ENCODE measurements around the gene CCDC81.

The CCDC81 gene

DNA sequence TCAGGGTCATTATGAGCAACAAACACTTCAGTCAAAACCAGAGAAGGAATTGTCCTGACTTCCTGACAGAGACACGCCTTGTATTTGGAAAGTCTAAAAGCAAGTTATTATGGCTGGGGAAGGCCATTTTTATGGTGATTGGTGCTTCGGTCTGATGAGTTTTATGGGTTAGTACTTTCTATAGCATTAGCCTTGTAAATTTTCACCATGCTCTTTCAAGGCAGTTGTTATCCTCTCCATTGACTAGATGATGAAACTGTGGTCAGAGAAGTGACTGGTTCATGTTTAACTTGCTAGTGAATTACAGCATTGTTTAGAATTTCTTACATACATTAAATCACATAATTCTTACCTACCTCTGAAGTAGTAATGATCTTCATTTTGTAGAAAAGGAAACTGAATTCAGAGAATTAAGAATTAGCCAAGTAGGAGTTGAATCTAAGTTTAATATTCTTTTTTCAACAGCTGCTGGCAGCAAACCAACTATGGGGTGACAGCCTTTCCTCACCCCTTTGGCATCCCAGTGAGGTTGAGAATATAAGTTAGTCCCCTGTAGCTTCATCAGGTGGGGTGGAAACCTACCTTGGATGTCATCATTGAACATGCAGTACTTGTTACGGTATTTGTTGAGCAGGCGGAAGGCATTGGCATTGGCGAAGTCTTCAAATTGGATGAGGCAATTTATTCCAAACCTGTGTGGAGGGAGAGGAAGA, 90.0 kb downstream of the CCDC81 start:
- DNase-seq (ENCODE audit: low read depth), result no peak

DNA sequence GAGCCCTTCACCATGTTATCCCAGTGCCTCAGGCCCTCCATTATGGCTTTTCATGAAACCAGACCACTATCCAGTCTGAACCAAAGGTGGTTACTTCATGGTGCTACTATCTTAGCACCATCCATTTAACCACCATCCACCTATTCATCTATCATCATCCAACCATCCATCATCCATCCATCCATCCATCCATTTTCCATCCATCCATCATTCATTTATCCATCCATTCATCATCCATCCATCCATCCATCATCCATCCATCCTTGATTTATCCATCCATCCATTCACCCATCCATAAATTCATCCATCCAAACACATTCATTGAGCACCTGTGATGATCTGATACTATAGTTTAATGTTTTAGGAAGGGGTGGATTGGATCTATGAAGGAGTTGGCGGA, 93.5 kb downstream of the CCDC81 start:
- DNase-seq (ENCODE audit: low read depth), result no peak

DNA sequence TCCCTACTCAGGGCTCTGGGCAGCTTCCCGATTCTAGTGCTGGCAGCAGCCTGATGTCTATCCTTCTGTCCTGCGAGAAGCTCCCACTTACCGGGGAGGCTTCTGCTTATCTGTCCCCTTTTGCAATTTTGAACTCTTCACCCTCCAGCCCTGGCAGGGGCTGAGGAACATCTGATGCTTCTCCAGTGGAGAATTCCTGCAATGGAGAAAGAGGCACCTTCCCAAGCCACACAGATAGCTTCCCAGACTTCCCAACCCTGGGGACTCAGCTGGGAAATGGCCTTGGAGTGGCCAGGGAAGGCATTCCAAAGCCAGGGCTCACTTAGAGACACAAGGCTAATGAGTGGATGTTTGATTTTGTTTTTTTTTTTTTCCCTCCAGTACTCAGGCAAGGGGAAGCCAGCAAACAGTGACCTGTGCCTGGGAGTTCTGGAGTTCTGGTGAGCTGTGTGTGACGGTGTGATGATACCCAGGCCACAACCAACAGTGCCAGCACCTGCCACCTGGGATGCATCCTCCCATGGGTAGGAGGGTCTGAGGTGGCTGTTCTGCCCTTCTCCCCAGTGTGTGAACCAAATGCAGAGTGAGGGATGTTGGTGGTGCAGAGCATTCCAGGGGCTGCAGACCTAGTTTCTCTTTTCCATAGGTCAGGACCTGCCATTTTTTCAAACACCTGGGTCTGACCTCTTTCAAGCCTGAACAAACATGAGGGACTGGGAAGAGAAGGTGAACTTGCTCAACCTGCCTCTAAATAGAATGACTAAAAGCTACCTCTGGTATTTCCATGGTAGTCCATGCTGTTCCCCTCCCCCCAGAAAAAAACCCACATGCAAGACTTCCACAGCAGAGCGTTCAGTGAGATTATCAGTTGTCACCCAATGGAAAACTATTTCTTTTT, 95.1 kb downstream of the CCDC81 start:
- no peak for DNase-seq (ENCODE audit: low read depth)

All from stimulated activated CD8-positive, alpha-beta memory T cell treated with anti-CD3 and anti-CD28 coated beads, Interleukin-15, amount 100 ng/mL, for 1 hour (primary cell).